Inflammatory macrophage treated with lipopolysaccharide for 1 hour (primary cell): ENCODE data around the gene CRHR1.
A peak's percentile ranks its signal among the peaks of the same experiment; 100 is the strongest.

Experiments used
- DNase-seq, 2 donors: peaks; one replicate each; pipeline ENCODE4 v3.0.0-alpha.2; 2020 to 2022

CRHR1 gene

GRCh38 chr17:45759761-45760160 lies 24.4 kb upstream of the CRHR1 start:
- DNase-seq: no peak

- no peak for DNase-seq
These were observed 22.1 kb upstream of the CRHR1 start for GRCh38 chr17:45761957-45762565.

GRCh38 chr17:45763182-45763581 lies 20.9 kb upstream of the CRHR1 start:
- DNase-seq: no peak

GRCh38 chr17:45764479-45764878 lies 19.6 kb upstream of the CRHR1 start:
- no peak for DNase-seq

GRCh38 chr17:45768000-45768399 lies 16.1 kb upstream of the CRHR1 start:
- no peak for DNase-seq

- DNase-seq: no peak
These were observed 13.4 kb upstream of the CRHR1 start for GRCh38 chr17:45770632-45771270.

- DNase-seq: no peak
These were observed 12.7 kb upstream of the CRHR1 start for GRCh38 chr17:45771271-45771959.

GRCh38 chr17:45775148-45775547 lies 9.0 kb upstream of the CRHR1 start:
- no peak for DNase-seq

GRCh38 chr17:45775576-45776011 lies 8.5 kb upstream of the CRHR1 start:
- DNase-seq: no peak

- DNase-seq: no peak
These were observed 7.2 kb upstream of the CRHR1 start for GRCh38 chr17:45776896-45777295.

GRCh38 chr17:45777388-45777787 lies 6.7 kb upstream of the CRHR1 start:
- no peak for DNase-seq

- no peak for DNase-seq
These were observed 3.2 kb upstream of the CRHR1 start for GRCh38 chr17:45780921-45781320.

GRCh38 chr17:45782889-45783592 lies 1.1 kb upstream of the CRHR1 start:
- DNase-seq: no peak

GRCh38 chr17:45783593-45784292 lies 377 bp upstream of the CRHR1 start:
- DNase-seq: no peak

- DNase-seq: peak; percentile 17 to 36
These were observed 790 bp downstream of the CRHR1 start for GRCh38 chr17:45784741-45785479.

GRCh38 chr17:45785480-45786193 lies 1.5 kb downstream of the CRHR1 start:
- no peak for DNase-seq

GRCh38 chr17:45786349-45786748 lies 2.2 kb downstream of the CRHR1 start:
- no peak for DNase-seq

GRCh38 chr17:45787044-45787443 lies 2.9 kb downstream of the CRHR1 start:
- DNase-seq: no peak

- no peak for DNase-seq
These were observed 3.5 kb downstream of the CRHR1 start for GRCh38 chr17:45787656-45788055.

GRCh38 chr17:45788057-45788456 lies 3.9 kb downstream of the CRHR1 start:
- DNase-seq: no peak

GRCh38 chr17:45789874-45790273 lies 5.8 kb downstream of the CRHR1 start:
- no peak for DNase-seq
